Prostate gland (tissue), 2 donors: ENCODE results near the gene HJURP. TPM values are rescaled to one million over a fixed set of nuclear protein-coding genes. Genes with fewer than 3 reads are reported as not detected.

Experiments used
- DNase-seq: peaks from one replicate; pipeline ENCODE4 v3.0.0-alpha.2; 2019; ENCODE audit warnings: low spot score
- H3K27ac ChIP-seq, 2 donors: fragments of 200-600 bp; sonication (generic); 2 replicates each; pipeline ENCODE4 v1.5.1; 2017 to 2019
- H3K27me3 ChIP-seq: fragments of 200-600 bp; sonication (generic); replicated peaks from 2 replicates; pipeline ENCODE4 v1.5.1; 2019; ENCODE audit not compliant: insufficient read depth
- H3K36me3 ChIP-seq, 2 donors: fragments of 200-600 bp; sonication (generic); 1 replicate in 1 of 2; 2 replicates in 1 of 2; pipeline versions ENCODE4 v1.5.1 to v1.8.1; 2017 to 2019
- H3K4me1 ChIP-seq: fragments of 200-600 bp; sonication (generic); replicated peaks from 2 replicates; pipeline ENCODE4 v1.5.1; 2019
- H3K4me3 ChIP-seq, 2 donors: fragments of 200-600 bp; sonication (generic); 2 replicates each; pipeline ENCODE4 v1.5.1; 2017 to 2019
- H3K9me3 ChIP-seq: fragments of 200-600 bp; sonication (generic); 2 replicates; pipeline ENCODE4 v1.5.1; 2017
- CTCF ChIP-seq, 4 experiments: fragments of 200-600 bp in 2 of 4; fragments of 450-650 bp in 2 of 4; sonication (generic) in 2 of 4; IDR thresholded peaks; 1 replicate in 3 of 4; 2 replicates in 1 of 4; pipeline ENCODE4 v1.5.1; 2016 to 2019; ENCODE audit warnings: antibody characterized with exemption in 4 of 4, mild to moderate bottlenecking in 2 of 4, moderate library complexity in 2 of 4
- POLR2A ChIP-seq: fragments of 450-650 bp; IDR thresholded peaks from one replicate; pipeline ENCODE4 v1.6.1; 2016; ENCODE audit warnings: antibody characterized with exemption, mild to moderate bottlenecking
- POLR2AphosphoS5 ChIP-seq: sonication (generic); formaldehyde crosslinking; IDR thresholded peaks from one replicate; pipeline ENCODE4 v1.6.1; 2017; ENCODE audit warnings: antibody characterized with exemption
- WGBS: methylation state at CpG from one replicate; pipeline ENCODE4 v1.1.5; 2018; 5-methylcytosine and 5-hydroxymethylcytosine counted together
- intact Hi-C: fragments of 100-400 bp; cut with DNase I; formaldehyde crosslinking; loops from one replicate; pipeline ENCODE4 v1.14.2; 2022
- total RNA-seq, 2 donors: library from RNA; depleted of rRNA; stranded (reverse); fragments of >200 nt; gene quantifications; one replicate each; pipeline ENCODE4 v1.1.0, GENCODE V29; 2016

The HJURP gene
- total RNA-seq, 2 donors from 2014 or later = 1.7 to 4.2 TPM

GRCh38 chr2:233838726-233839446 lies 15.4 kb downstream of the HJURP start:
- DNase-seq = no peak
- no peaks in the 10 kb centered on the region for H3K27me3 ChIP-seq
- no peak overlapping the region for H3K4me3 ChIP-seq
- 81% methylated on average over 12 of the region's 12 CpGs for WGBS
- no peak for TF ChIP-seq CTCF (IDR thresholded peaks at IDR 0.05)
- TF ChIP-seq POLR2AphosphoS5 = no peak
- no peak for TF ChIP-seq POLR2A
- no peaks in the 10 kb centered on the region for H3K9me3 ChIP-seq
- intact Hi-C loops = no loop called here
- no peaks in the 10 kb centered on the region for H3K4me1 ChIP-seq
- no peaks in the 10 kb centered on the region for H3K36me3 ChIP-seq
- no peak overlapping the region for H3K27ac ChIP-seq

GRCh38 chr2:233838251-233838650 lies 16.1 kb downstream of the HJURP start:
- H3K9me3 ChIP-seq = no peaks in the 10 kb centered on the region
- DNase-seq = no peak
- TF ChIP-seq POLR2A = no peak
- no peak for TF ChIP-seq POLR2AphosphoS5
- TF ChIP-seq CTCF (IDR thresholded peaks at IDR 0.05) = no peak
- no peak overlapping the region for H3K27ac ChIP-seq
- H3K4me3 ChIP-seq = no peak overlapping the region
- no peaks in the 10 kb centered on the region for H3K36me3 ChIP-seq
- no peaks in the 10 kb centered on the region for H3K27me3 ChIP-seq
- H3K4me1 ChIP-seq = no peaks in the 10 kb centered on the region
- WGBS = 75% methylated on average over 7 of the region's 7 CpGs
- intact Hi-C loops = no loop called here

- intact Hi-C loops = no loop called here
- Histone ChIP-seq H3K4me1 (no peaks in the 10 kb centered on the region), H3K27me3 (no peaks in the 10 kb centered on the region), H3K9me3 (no peaks in the 10 kb centered on the region), H3K36me3 (no peaks in the 10 kb centered on the region), H3K4me3 (no peak overlapping the region), H3K27ac (no peak overlapping the region)
- WGBS = 74% methylated on average over 9 of the region's 9 CpGs
- TF ChIP-seq POLR2AphosphoS5 (no peak), CTCF (IDR thresholded peaks at IDR 0.05) (no peak), POLR2A (no peak)
- no peak for DNase-seq
Measured at GRCh38 chr2:233837694-233838229, 16.6 kb downstream of the HJURP start.

GRCh38 chr2:233836359-233836758 lies 18.0 kb downstream of the HJURP start:
- DNase-seq = no peak
- TF ChIP-seq CTCF (IDR thresholded peaks at IDR 0.05) (no peak), POLR2AphosphoS5 (no peak), POLR2A (no peak)

More at GRCh38 chr2:233836359-233836758, 18.0 kb downstream of the HJURP start:
- Histone ChIP-seq H3K4me1 (no peaks in the 10 kb centered on the region), H3K36me3 (no peaks in the 10 kb centered on the region), H3K27me3 (no peaks in the 10 kb centered on the region), H3K9me3 (no peaks in the 10 kb centered on the region), H3K4me3 (no peak overlapping the region), H3K27ac (no peak overlapping the region)
- WGBS = 97% methylated on average over 7 of the region's 7 CpGs
- intact Hi-C loops = no loop called here
